Forelimb muscle (tissue), 1 donor: ENCODE data around the gene NABP2. TPM values are rescaled to one million over a fixed set of nuclear protein-coding genes. Genes with fewer than 3 reads are reported as not detected.

Source experiments
- DNase-seq: peaks from one replicate; pipeline ENCODE4 v3.0.0-alpha.2; 2013; ENCODE audit warnings: low read depth
- polyA plus RNA-seq: library from polyadenylated mRNA; unstranded; fragments of 120-200 nt; gene quantifications from one replicate; pipeline ENCODE4 v1.2.1, GENCODE V29; 2013; ENCODE audit not compliant: insufficient read length

Gene NABP2
- polyA plus RNA-seq, 1 donor = 16.8 TPM

- no peak for DNase-seq
These were observed 50.2 kb downstream of the NABP2 start for GRCh38 chr12:56274299-56274698.

GRCh38 chr12:56278905-56279304 lies 54.8 kb downstream of the NABP2 start:
- DNase-seq = no peak

Other genes starting within 250 kb of the NABP2 start
- gene SUOX, start 227.1 kb upstream of the NABP2 start, polyA plus RNA-seq = 16.1 TPM
- 9.4 TPM for gene IKZF4, start 203.3 kb upstream of the NABP2 start, polyA plus RNA-seq
- 69.7 TPM for gene RPS26, start 182.4 kb upstream of the NABP2 start, polyA plus RNA-seq
- 187 TPM for gene ERBB3, start 144.2 kb upstream of the NABP2 start, polyA plus RNA-seq
- gene PA2G4, start 119.8 kb upstream of the NABP2 start, polyA plus RNA-seq = 111 TPM
- gene RPL41, start 107.7 kb upstream of the NABP2 start, polyA plus RNA-seq = 5,976 TPM
- gene ZC3H10, start 106.1 kb upstream of the NABP2 start, polyA plus RNA-seq = 3.6 TPM
- gene ESYT1, start 96.1 kb upstream of the NABP2 start, polyA plus RNA-seq = 71.4 TPM
- 905 TPM for gene MYL6B, start 71.8 kb upstream of the NABP2 start, polyA plus RNA-seq
- gene MYL6, start 66.0 kb upstream of the NABP2 start, polyA plus RNA-seq = 1,230 TPM
- 53.8 TPM for gene SMARCC2, start 34.9 kb upstream of the NABP2 start, polyA plus RNA-seq
- gene RNF41, start 2.4 kb upstream of the NABP2 start, polyA plus RNA-seq = 42.7 TPM
- 0.56 TPM for gene SLC39A5, start 5.7 kb downstream of the NABP2 start, polyA plus RNA-seq
- gene ANKRD52, start 34.0 kb downstream of the NABP2 start, polyA plus RNA-seq = 17.3 TPM
- gene COQ10A, start 42.6 kb downstream of the NABP2 start, polyA plus RNA-seq = 28.6 TPM
- 228 TPM for gene CS, start 76.0 kb downstream of the NABP2 start, polyA plus RNA-seq
- gene CNPY2, start 91.6 kb downstream of the NABP2 start, polyA plus RNA-seq = 58.3 TPM
- 45.1 TPM for gene PAN2, start 109.7 kb downstream of the NABP2 start, polyA plus RNA-seq
- gene IL23A, start 114.5 kb downstream of the NABP2 start, polyA plus RNA-seq = 0.34 TPM
- gene STAT2, start 135.8 kb downstream of the NABP2 start, polyA plus RNA-seq = 61.9 TPM
- gene APOF, start 138.5 kb downstream of the NABP2 start, polyA plus RNA-seq = not detected
- 11.9 TPM for gene TIMELESS, start 225.1 kb downstream of the NABP2 start, polyA plus RNA-seq
- 0.35 TPM for gene MIP, start 230.3 kb downstream of the NABP2 start, polyA plus RNA-seq
- 2.4 TPM for gene SPRYD4, start 244.2 kb downstream of the NABP2 start, polyA plus RNA-seq